ENCODE measurements around the gene SNX5. TPM values are rescaled to one million over a fixed set of nuclear protein-coding genes. Genes with fewer than 3 reads are reported as not detected.

Gene SNX5
- total and polyA plus RNA-seq, 2 of the 8 experiments (the other 6 are each of a cell fraction or from before 2014, with no cell fraction given) = 155 to 194 TPM

DNA sequence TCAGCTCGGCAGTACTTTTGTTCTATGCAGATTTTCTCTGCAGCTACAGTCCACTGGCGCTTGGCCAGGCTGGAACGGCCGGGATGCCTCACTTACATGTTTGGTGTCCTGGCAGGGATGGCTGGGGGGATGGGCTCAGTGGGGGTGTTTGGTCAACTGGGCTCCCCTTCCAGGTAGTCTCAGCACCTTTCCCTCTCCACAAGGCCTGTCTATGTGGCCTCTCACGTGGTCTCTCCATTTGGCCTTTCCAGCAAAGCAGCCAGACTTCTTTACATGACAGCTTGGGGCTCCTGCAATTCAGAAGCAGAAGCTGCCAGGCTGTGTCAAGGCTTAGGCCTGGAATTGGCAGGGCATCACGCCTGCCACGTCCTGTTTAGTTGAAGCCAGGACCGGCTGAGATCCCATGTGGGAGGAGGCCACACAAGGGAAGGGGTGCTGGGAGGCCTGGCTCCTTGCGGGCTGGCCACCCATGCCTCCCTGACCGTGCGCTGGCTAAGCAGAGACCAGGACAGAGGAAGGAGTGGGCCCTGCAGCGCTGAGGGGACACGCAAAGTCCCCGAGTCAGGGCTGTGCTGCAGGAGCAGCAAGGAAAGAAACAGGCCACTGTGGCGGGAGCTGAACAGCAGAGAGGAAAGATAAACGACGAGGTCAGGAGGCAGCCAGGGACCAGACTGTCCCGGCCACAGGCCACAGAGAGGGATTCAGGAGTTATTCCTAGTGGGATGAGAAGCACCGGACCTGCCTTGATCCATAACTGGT is 39.1 kb upstream of the SNX5 start (continued):
- TF ChIP-seq ATF2 (IDR thresholded peaks at IDR 0.05; ENCODE audit: low read length) = no peak
- TF ChIP-seq RFX5 (IDR thresholded peaks at IDR 0.05; ENCODE audit: borderline replicate concordance, low read depth, low read length) = no peak
